OCI-LY3 (cell line): ENCODE results near the gene TAS2R42.

ENCODE experiments used
- H2AFZ ChIP-seq: fragments of 200-600, 300-600 bp; shearing (Covaris generic); 2 replicates; pipeline ENCODE4 v1.6.0; 2014; ENCODE audit warnings: antibody characterized with exemption, low read depth, low read length
- H3K27ac ChIP-seq: fragments of 200-600, 300-600 bp; sonication (generic); 2 replicates; pipeline ENCODE4 v1.5.1; 2014; ENCODE audit warnings: mild to moderate bottlenecking, low read length, moderate library complexity, mixed read lengths
- H3K27me3 ChIP-seq: fragments of 200-600, 300-600 bp; sonication (generic); 2 replicates; pipeline ENCODE4 v1.6.1; 2014; ENCODE audit warnings: low read depth, low read length, mixed read lengths
- H3K36me3 ChIP-seq: fragments of 200-600, 300-600 bp; sonication (generic); replicated peaks from 2 replicates; pipeline ENCODE3; 2014; ENCODE audit warnings: low read depth, low read length, mixed read lengths
- H3K4me1 ChIP-seq: fragments of 300-600, 200-600 bp; sonication (generic); 2 replicates; pipeline ENCODE4 v1.6.1; 2014; ENCODE audit warnings: low read length, mixed read lengths
- H3K4me2 ChIP-seq: fragments of 200-600, 300-600 bp; sonication (generic); 2 replicates; pipeline ENCODE4 v1.6.1; 2014; ENCODE audit warnings: low read length, mixed read lengths
- H3K4me3 ChIP-seq: fragments of 300-600, 200-600 bp; sonication (generic); 2 replicates; pipeline ENCODE4 v1.5.1; 2014; ENCODE audit warnings: antibody characterized with exemption, mild to moderate bottlenecking, low read length, moderate library complexity
- H3K79me2 ChIP-seq: fragments of 300-600, 200-600 bp; shearing (Covaris generic); 2 replicates; pipeline ENCODE4 v1.6.1; 2014; ENCODE audit warnings: mild to moderate bottlenecking, low read length, mixed read lengths
- H3K9ac ChIP-seq: fragments of 300-600, 200-600 bp; shearing (Covaris generic); 2 replicates; pipeline ENCODE4 v1.6.0; 2014; ENCODE audit warnings: mild to moderate bottlenecking, low read length, moderate library complexity
- H3K9me3 ChIP-seq: fragments of 200-600, 300-600 bp; shearing (Covaris generic); 2 replicates; pipeline ENCODE4 v1.6.1; 2014; ENCODE audit warnings: low read length, mixed read lengths; ENCODE audit not compliant: insufficient read depth
- H4K20me1 ChIP-seq: fragments of 200-600, 300-600 bp; sonication (generic); 2 replicates; pipeline ENCODE4 v1.6.1; 2016; ENCODE audit warnings: low read length, mixed read lengths; ENCODE audit not compliant: insufficient read depth
- EZH2phosphoT487 ChIP-seq: fragments of 200-600 bp; shearing (Covaris generic); IDR thresholded peaks from 2 replicates; pipeline ENCODE4 v1.6.1; 2018; ENCODE audit warnings: antibody characterized with exemption, mixed run types, low read depth
- TF ChIP-seq, protein P1 (sequence below): fragments of 200-600, 300-600 bp; sonication (generic); IDR thresholded peaks from 2 replicates; pipeline ENCODE4 v1.5.1; 2014; ENCODE audit warnings: antibody characterized with exemption, low read length, low read depth

The TAS2R42 gene

DNA sequence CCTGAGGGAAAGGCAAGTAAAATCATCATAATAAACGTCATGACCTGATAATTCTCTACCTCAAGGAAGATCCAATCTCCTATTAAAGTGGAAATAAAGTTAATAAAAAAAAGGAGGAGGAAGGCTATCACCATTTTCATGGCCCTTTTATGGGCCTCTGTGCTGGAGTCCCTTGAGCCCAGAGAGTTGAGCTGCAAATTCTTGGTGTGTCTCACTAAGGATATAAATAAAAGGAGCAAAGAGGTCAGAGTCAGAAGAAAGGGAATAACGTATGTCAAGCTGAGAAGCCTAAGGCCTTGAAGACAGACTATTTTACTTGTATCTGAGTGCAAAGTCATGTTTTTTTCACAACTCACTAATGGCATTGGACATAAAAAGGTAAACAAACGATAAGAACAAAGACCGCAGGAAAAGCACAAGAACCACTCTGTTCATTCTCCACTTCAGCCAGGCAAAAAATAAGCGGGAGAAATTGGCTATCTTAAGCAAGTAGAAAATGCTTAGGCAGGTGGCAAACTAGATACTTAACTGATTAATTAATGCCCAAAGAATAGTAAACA lies 27.8 kb downstream of the TAS2R42 start:
- Histone ChIP-seq H2AFZ (no peak overlapping the region), H3K79me2 (peaks cover 93% of the 10 kb centered on the region), H3K27me3 (no peaks in the 10 kb centered on the region), H3K9me3 (no peaks in the 10 kb centered on the region), H3K27ac (no peak overlapping the region), H3K36me3 (peaks cover 42% of the 10 kb centered on the region), H3K4me1 (no peaks in the 10 kb centered on the region), H3K9ac (no peak overlapping the region), H3K4me3 (no peak overlapping the region), H3K4me2 (no peak overlapping the region), H4K20me1 (peaks cover 37% of the 10 kb centered on the region)
- TF ChIP-seq, protein P1, sequence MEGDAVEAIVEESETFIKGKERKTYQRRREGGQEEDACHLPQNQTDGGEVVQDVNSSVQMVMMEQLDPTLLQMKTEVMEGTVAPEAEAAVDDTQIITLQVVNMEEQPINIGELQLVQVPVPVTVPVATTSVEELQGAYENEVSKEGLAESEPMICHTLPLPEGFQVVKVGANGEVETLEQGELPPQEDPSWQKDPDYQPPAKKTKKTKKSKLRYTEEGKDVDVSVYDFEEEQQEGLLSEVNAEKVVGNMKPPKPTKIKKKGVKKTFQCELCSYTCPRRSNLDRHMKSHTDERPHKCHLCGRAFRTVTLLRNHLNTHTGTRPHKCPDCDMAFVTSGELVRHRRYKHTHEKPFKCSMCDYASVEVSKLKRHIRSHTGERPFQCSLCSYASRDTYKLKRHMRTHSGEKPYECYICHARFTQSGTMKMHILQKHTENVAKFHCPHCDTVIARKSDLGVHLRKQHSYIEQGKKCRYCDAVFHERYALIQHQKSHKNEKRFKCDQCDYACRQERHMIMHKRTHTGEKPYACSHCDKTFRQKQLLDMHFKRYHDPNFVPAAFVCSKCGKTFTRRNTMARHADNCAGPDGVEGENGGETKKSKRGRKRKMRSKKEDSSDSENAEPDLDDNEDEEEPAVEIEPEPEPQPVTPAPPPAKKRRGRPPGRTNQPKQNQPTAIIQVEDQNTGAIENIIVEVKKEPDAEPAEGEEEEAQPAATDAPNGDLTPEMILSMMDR: no peak
- no peak for TF ChIP-seq EZH2phosphoT487

DNA sequence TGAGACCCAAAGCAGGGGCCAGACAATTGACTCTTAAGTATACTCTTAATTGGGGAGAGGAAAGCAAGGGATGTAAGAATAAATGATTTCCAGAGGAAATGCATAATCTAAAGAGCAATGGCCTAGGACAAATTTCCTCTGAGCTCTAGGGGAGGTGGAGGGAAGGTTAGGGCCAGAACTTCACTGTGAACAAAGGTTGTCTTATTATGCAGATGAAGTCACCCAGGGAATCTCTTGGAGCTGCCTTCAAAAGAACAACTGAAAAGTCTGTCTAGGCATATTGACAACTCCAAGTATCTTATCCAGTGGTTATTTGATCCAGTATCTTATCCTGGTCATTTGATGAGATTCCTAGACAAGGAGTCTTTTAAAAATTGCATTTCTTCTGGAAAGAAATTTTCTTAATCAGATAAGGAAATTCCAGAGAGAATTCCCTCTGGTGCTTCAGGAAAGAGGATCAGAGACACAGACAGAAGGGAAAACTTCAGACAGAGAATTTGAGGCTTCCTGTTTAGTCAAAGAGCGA lies 32.3 kb downstream of the TAS2R42 start:
- no peaks in the 10 kb centered on the region for H3K27me3 ChIP-seq
- H3K4me2 ChIP-seq: no peak overlapping the region
- H3K27ac ChIP-seq: no peak overlapping the region
- H3K36me3 ChIP-seq: peaks cover 38% of the 10 kb centered on the region
- H3K9ac ChIP-seq: no peak overlapping the region
- no peaks in the 10 kb centered on the region for H3K4me1 ChIP-seq
- no peak overlapping the region for H2AFZ ChIP-seq
- peaks cover 73% of the 10 kb centered on the region for H3K79me2 ChIP-seq
- H3K4me3 ChIP-seq: no peak overlapping the region
- no peak for TF ChIP-seq EZH2phosphoT487
- TF ChIP-seq, protein P1: no peak
- H3K9me3 ChIP-seq: no peaks in the 10 kb centered on the region
- peaks cover 16% of the 10 kb centered on the region for H4K20me1 ChIP-seq

DNA sequence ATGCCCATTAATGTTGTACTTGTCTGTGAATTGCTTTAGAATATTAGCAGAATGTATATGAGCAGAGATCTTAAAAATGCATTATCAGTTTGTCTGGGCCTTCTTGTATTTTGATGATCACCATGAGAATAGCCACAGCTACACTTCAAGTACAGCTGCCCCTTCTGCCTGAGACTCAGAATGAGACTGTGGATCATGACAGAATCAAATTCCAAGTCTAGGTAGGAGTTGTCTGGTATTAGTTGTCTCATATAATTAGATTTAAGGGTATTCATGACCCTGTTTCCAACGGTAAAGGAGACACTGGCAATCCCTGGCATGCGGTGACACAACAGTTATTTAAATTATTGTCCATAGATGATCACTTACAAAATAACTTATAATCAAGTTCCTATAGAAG lies 34.0 kb downstream of the TAS2R42 start:
- Histone ChIP-seq H4K20me1 (peaks cover 9% of the 10 kb centered on the region; the same call in 1 of the 2 replicates), H3K9me3 (no peaks in the 10 kb centered on the region), H3K4me2 (no peak overlapping the region), H3K4me3 (no peak overlapping the region), H3K36me3 (peaks cover 35% of the 10 kb centered on the region), H3K27me3 (no peaks in the 10 kb centered on the region), H3K4me1 (no peaks in the 10 kb centered on the region), H3K79me2 (peaks cover 58% of the 10 kb centered on the region), H3K9ac (no peak overlapping the region), H2AFZ (no peak overlapping the region), H3K27ac (no peak overlapping the region)
- TF ChIP-seq, protein P1: no peak
- TF ChIP-seq EZH2phosphoT487: no peak

DNA sequence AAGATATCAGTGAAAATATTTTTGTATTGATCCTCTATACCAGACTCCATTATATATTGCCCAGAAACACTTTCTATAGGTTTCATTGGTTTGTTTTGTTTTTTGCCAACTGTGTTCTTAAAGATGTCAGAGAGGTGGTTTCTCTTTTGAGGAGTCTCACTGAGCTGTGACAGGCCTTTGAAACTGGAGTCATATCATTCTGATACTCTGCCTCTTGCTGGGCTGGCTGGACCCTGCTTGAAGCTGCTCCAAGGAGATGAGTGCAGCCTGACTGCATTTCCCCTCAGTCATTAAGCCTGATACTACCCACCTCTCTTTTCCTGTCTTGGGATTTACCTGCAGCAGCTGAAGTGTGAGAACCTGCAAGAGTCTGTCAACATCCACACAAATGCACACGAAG lies 35.9 kb downstream of the TAS2R42 start:
- H3K27me3 ChIP-seq: no peaks in the 10 kb centered on the region
- H3K36me3 ChIP-seq: peaks cover 21% of the 10 kb centered on the region
- peaks cover 9% of the 10 kb centered on the region; the same call in 1 of the 2 replicates for H4K20me1 ChIP-seq
- H3K79me2 ChIP-seq: peaks cover 42% of the 10 kb centered on the region
- no peaks in the 10 kb centered on the region for H3K4me1 ChIP-seq
- no peak overlapping the region for H3K4me2 ChIP-seq
- no peak overlapping the region for H3K4me3 ChIP-seq
- H3K9ac ChIP-seq: no peak overlapping the region
- H3K27ac ChIP-seq: no peak overlapping the region
- H3K9me3 ChIP-seq: no peaks in the 10 kb centered on the region
- TF ChIP-seq, protein P1: no peak
- TF ChIP-seq EZH2phosphoT487: no peak
- no peak overlapping the region for H2AFZ ChIP-seq
